ENCODE data around the gene ABHD12B.

DNA sequence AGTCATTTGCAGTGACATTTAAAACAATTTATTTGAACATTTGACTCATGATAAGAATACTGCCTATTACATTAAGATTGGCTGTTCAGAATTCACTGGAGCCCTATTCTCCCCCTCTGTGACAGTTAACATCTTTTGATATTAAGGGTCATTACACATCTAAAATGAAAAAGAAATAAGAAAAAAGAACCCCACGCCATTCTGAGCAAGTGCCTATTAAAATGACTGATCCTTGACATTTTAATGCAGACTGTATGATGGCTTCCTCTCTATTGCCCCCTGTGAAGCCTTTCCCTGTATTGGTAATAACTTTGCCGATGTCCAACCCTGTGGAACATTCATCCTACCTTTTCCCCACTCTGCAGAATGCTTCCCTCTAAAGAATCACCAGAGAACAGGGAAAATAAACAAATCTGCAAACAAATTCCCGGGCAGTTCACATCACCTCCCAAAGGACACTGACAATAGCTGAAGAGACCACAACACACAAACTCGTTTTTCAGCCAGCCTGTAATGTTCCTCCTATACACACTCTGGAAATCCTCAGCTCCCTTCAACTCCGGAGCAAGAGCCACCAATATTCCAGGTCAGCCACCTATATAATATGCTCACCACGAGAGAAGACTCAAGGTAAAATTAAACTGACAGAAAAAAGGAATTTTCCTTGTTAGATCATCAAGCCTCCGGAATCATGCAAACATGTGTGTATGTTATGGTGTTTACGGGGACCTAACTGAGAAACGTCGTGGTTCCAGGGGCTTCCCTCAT, 42.9 kb upstream of the ABHD12B start:
- TF ChIP-seq, protein P1, sequence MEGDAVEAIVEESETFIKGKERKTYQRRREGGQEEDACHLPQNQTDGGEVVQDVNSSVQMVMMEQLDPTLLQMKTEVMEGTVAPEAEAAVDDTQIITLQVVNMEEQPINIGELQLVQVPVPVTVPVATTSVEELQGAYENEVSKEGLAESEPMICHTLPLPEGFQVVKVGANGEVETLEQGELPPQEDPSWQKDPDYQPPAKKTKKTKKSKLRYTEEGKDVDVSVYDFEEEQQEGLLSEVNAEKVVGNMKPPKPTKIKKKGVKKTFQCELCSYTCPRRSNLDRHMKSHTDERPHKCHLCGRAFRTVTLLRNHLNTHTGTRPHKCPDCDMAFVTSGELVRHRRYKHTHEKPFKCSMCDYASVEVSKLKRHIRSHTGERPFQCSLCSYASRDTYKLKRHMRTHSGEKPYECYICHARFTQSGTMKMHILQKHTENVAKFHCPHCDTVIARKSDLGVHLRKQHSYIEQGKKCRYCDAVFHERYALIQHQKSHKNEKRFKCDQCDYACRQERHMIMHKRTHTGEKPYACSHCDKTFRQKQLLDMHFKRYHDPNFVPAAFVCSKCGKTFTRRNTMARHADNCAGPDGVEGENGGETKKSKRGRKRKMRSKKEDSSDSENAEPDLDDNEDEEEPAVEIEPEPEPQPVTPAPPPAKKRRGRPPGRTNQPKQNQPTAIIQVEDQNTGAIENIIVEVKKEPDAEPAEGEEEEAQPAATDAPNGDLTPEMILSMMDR (conservative IDR thresholded peaks at IDR 0.05; ENCODE audit: low read depth, low read length), result no peak
- no peak for TF ChIP-seq EZH2 (IDR thresholded peaks at IDR 0.05; ENCODE audit: borderline replicate concordance, low read depth, low read length, poor library complexity, severe bottlenecking)

All from A673 (cell line).